ENCODE measurements around the gene FANCI.

DNA sequence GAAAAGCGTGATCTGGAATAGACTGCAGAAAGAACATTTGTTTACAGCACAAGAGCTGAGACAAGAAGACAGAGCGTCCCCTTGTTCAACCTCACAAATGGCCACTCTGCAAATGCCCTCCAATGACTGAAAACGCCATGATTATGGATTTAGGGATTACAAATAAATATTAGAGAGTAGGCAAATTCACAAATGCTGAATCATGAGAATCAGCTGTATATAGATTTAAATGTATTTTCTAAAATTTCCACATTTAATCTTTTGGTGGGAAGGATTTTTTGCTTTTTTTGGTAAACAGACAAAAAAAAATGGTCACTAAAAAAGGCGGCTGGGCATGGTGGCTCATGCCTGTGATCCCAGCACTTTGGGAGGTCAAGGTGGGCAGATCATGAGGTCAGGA is 101.5 kb downstream of the FANCI start:
- TF ChIP-seq EZH2 (IDR thresholded peaks at IDR 0.05; ENCODE audit: insufficient read depth, poor library complexity, severe bottlenecking) (no peak), EZH2phosphoT487 (IDR thresholded peaks at IDR 0.05; ENCODE audit: insufficient read depth, low read depth) (no peak)

Measured in GM23248 (cell line).